ENCODE measurements around the gene CCDC70.

DNA sequence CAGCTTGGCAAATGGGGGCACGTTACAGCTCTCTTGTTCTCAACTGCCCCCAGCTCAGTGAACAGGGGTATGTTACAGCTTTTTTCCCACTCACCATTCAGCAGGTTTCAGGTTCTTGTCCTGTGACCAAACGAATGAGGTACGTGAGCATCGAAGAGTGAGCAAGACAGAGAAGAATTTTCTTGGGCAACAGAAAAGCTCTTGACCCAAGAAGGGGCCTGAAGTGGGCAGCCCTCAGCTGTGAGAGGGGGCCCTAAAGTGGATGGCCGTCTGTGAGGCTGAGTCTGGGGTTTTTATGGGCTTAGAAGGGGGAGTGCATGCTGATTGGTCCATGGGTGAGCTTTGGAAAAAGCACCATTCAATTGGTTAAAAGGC lies 21.4 kb downstream of the CCDC70 start:
- TF ChIP-seq, protein P1, sequence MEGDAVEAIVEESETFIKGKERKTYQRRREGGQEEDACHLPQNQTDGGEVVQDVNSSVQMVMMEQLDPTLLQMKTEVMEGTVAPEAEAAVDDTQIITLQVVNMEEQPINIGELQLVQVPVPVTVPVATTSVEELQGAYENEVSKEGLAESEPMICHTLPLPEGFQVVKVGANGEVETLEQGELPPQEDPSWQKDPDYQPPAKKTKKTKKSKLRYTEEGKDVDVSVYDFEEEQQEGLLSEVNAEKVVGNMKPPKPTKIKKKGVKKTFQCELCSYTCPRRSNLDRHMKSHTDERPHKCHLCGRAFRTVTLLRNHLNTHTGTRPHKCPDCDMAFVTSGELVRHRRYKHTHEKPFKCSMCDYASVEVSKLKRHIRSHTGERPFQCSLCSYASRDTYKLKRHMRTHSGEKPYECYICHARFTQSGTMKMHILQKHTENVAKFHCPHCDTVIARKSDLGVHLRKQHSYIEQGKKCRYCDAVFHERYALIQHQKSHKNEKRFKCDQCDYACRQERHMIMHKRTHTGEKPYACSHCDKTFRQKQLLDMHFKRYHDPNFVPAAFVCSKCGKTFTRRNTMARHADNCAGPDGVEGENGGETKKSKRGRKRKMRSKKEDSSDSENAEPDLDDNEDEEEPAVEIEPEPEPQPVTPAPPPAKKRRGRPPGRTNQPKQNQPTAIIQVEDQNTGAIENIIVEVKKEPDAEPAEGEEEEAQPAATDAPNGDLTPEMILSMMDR (IDR thresholded peaks at IDR 0.05), result no peak
- TF ChIP-seq POLR2AphosphoS5 (IDR thresholded peaks at IDR 0.05) (no peak), POLR2A (IDR thresholded peaks at IDR 0.05) (no peak)
